K562 (cell line): ENCODE data around the gene PYROXD2.

Experiments
- BHLHE40 ChIP-seq: IDR thresholded peaks from 2 replicates; pipeline ENCODE4 v1.6.1; 2011; ENCODE audit warnings: low read length, improper control_type of control experiment
- CHD2 ChIP-seq: IDR thresholded peaks from 2 replicates; pipeline ENCODE4 v1.6.1; 2011; ENCODE audit warnings: low read depth, low read length
- EP300 ChIP-seq: IDR thresholded peaks from 2 replicates; pipeline ENCODE4 v1.6.1; 2012; ENCODE audit warnings: low read length, improper control_type of control experiment
- JUN ChIP-seq, 2 experiments: sonication (generic) in 1 of 2; formaldehyde crosslinking in 1 of 2; IDR thresholded peaks; 2 replicates each; pipeline versions ENCODE4 v1.6.1 to v1.8.0; 2012 to 2022; ENCODE audit warnings: borderline replicate concordance in 2 of 2, mild to moderate bottlenecking in 2 of 2, improper control_type of control experiment in 1 of 2, low read depth in 1 of 2, low read length in 1 of 2, missing genetic modification reagents in 1 of 2
- POLR2A ChIP-seq: fragments of 450-650 bp; conservative IDR thresholded peaks from 2 replicates; pipeline ENCODE4 v1.6.1; 2016
- SRSF1 ChIP-seq: fragments of 200-400 bp; formaldehyde crosslinking; IDR thresholded peaks from 2 replicates; pipeline ENCODE4 v1.6.1; 2017; ENCODE audit warnings: mild to moderate bottlenecking, low read depth, low read length, moderate library complexity
- ZNF316 ChIP-seq: fragments of 450-650 bp; IDR thresholded peaks from 2 replicates; pipeline ENCODE4 v1.6.1; 2016
- TF ChIP-seq, protein P1 (sequence below): sonication (generic); formaldehyde crosslinking; IDR thresholded peaks from 2 replicates; pipeline ENCODE4 v1.8.1; 2023; ENCODE audit warnings: mild to moderate bottlenecking, missing genetic modification reagents
- TF ChIP-seq, protein P2 (sequence below), 3 experiments: IDR thresholded peaks in 2 of 3; conservative IDR thresholded peaks in 1 of 3; 2 replicates each; pipeline ENCODE4 v1.5.1; 2011 to 2012; ENCODE audit warnings: low read length in 3 of 3, mild to moderate bottlenecking in 3 of 3, control low read depth in 2 of 3, improper control_type of control experiment in 1 of 3, inconsistent platforms in 1 of 3, low read depth in 1 of 3, mixed read lengths in 1 of 3, moderate library complexity in 1 of 3; ENCODE audit not compliant: insufficient read depth in 2 of 3
- TF ChIP-seq, protein P3 (sequence below): fragments of 250-450 bp; sonication (Bioruptor Pico); IDR thresholded peaks from 2 replicates; pipeline ENCODE4 v1.5.1; 2021; ENCODE audit warnings: mild to moderate bottlenecking

GRCh38 chr10:98367604-98368451 is 47.2 kb downstream of the PYROXD2 start:
- TF ChIP-seq, protein P1, sequence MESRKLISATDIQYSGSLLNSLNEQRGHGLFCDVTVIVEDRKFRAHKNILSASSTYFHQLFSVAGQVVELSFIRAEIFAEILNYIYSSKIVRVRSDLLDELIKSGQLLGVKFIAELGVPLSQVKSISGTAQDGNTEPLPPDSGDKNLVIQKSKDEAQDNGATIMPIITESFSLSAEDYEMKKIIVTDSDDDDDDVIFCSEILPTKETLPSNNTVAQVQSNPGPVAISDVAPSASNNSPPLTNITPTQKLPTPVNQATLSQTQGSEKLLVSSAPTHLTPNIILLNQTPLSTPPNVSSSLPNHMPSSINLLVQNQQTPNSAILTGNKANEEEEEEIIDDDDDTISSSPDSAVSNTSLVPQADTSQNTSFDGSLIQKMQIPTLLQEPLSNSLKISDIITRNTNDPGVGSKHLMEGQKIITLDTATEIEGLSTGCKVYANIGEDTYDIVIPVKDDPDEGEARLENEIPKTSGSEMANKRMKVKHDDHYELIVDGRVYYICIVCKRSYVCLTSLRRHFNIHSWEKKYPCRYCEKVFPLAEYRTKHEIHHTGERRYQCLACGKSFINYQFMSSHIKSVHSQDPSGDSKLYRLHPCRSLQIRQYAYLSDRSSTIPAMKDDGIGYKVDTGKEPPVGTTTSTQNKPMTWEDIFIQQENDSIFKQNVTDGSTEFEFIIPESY, result no peak
- TF ChIP-seq EP300 (no peak), ZNF316 (no peak), POLR2A (no peak), SRSF1 (no peak), JUN (IDR thresholded peaks at IDR 0.05; ENCODE audit: borderline replicate concordance, low read depth, low read length) (no peak), JUN (CRISPR knock-in tag; IDR thresholded peaks at IDR 0.05; ENCODE audit: borderline replicate concordance) (no peak), CHD2 (no peak), BHLHE40 (no peak)
- TF ChIP-seq, protein P2, sequence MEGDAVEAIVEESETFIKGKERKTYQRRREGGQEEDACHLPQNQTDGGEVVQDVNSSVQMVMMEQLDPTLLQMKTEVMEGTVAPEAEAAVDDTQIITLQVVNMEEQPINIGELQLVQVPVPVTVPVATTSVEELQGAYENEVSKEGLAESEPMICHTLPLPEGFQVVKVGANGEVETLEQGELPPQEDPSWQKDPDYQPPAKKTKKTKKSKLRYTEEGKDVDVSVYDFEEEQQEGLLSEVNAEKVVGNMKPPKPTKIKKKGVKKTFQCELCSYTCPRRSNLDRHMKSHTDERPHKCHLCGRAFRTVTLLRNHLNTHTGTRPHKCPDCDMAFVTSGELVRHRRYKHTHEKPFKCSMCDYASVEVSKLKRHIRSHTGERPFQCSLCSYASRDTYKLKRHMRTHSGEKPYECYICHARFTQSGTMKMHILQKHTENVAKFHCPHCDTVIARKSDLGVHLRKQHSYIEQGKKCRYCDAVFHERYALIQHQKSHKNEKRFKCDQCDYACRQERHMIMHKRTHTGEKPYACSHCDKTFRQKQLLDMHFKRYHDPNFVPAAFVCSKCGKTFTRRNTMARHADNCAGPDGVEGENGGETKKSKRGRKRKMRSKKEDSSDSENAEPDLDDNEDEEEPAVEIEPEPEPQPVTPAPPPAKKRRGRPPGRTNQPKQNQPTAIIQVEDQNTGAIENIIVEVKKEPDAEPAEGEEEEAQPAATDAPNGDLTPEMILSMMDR (IDR thresholded peaks at IDR 0.05 in 2 of 3, conservative IDR thresholded peaks at IDR 0.05 in 1 of 3; ENCODE audit: insufficient read depth in 2 of 3, low read depth in 1 of 3, low read length in 3 of 3), result no peak
- TF ChIP-seq, protein P3, sequence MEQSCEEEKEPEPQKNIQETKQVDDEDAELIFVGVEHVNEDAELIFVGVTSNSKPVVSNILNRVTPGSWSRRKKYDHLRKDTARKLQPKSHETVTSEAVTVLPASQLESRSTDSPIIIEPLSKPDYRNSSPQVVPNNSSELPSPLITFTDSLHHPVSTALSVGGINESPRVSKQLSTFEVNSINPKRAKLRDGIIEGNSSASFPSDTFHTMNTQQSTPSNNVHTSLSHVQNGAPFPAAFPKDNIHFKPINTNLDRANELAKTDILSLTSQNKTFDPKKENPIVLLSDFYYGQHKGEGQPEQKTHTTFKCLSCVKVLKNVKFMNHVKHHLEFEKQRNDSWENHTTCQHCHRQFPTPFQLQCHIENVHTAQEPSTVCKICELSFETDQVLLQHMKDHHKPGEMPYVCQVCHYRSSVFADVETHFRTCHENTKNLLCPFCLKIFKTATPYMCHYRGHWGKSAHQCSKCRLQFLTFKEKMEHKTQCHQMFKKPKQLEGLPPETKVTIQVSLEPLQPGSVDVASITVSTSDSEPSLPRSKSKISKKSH (CRISPR knock-in tag), result no peak
